ENCODE measurements around the gene NCOA1.
"Not testable (repeated sequence)": the region's sequence is repeated elsewhere in the genome, so short reads cannot be mapped to it uniquely, and the experiment has no call there.

The NCOA1 gene

DNA sequence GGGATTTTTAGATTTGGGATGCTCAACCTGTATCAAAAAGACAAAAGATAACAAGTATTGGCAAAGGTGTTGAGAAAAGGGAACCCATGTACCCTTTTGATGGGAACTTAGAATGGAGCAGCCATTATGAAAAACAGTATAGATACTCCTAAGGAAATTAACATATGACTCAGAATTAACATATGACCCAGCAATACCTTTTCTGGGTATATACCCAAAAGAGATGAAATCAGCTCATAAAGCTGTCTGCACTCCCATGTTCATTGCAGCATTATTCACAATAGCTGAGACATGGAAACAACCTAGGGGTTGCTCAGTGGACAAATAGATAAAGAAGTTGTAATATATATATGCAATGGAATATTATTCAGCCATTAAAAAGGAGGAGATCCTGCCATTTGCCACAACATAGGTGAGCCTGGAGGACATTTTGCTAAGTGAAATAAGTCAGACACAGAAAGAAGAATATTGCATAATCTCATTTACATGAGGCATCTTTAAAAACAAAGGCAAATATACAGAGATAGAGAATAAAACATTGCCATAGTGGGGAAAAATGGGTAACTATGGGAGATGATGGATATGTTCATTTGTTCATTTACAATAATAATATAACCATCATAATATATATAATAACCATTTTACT, 160.1 kb downstream of the NCOA1 start:
- DNase-seq, result no peak

DNA sequence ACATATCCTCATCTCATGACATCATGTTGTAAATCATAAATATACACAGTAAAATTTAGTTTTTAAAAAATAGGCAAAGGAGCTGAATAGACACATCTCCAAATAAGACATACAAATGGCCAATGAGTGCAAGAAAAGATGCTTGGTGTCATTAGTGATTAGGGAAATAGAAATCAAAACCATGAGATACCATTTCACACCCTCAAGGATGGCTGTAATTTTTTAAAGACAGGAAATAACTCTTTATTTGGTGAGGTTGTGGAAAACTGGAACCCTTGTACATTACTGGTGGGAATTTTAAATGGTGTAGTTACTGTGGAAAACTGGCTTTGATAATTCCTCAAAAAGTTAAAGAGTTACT, 160.6 kb downstream of the NCOA1 start:
- DNase-seq, result no peak

DNA sequence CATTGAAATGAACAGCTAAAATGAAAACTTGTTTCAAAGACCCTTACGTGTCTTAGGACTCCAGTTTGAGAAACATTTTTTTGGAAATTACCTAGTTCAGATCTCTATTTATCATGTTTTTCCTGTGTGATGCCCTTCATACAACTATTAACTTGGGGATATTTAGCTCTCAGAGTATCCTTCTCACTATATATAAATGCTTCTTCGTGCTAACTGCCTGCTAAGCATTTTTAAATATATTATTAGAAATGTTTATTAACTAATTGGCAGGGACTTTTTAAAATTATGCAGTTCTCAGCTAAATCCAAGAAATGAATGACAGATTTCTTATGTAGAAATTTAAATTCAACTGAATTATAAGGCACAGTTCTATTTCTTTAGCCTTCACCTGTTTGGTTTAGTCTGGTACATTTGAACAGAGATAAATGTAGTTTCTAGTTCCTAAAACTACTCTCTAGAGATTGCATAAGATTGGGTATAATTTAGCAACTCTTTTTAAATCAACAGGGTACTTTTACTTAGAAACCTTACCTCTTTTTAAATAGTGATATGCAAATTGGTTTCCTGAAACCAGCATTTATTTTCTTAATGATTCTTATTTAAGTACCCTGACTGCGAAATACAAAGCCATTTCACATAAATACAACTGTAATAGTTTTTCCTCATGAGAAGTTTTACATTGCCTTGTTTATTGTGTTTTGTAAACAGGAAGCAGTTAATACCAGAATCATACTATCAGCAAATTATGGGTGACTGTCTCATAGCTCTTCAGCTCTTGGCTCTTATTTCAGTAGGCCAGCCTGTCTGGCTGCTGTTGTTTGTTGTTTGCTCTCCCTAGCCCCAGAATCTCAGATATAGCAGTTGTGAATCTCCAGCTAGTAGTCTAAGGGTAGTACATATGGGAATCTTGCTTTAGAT, 161.5 kb downstream of the NCOA1 start:
- no peak for DNase-seq

DNA sequence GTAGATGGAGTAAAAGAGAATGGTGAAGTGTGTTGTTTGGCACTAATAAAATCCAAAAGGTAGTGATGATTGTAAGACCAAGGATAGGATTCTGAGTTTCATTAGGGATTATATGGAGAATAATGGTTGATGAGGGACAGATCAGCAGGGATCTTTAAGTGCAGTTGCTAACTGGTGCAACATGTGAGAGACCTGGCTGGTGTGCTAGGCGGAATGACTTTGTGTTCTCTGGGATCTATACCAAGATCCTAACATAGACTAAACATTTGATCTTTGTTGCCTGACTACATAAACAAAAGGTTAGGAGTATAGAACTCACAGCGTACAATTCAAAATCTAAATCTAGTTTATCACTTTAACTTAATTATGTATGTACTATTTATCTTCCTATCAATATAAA, 166.8 kb downstream of the NCOA1 start:
- no peak for DNase-seq

DNA sequence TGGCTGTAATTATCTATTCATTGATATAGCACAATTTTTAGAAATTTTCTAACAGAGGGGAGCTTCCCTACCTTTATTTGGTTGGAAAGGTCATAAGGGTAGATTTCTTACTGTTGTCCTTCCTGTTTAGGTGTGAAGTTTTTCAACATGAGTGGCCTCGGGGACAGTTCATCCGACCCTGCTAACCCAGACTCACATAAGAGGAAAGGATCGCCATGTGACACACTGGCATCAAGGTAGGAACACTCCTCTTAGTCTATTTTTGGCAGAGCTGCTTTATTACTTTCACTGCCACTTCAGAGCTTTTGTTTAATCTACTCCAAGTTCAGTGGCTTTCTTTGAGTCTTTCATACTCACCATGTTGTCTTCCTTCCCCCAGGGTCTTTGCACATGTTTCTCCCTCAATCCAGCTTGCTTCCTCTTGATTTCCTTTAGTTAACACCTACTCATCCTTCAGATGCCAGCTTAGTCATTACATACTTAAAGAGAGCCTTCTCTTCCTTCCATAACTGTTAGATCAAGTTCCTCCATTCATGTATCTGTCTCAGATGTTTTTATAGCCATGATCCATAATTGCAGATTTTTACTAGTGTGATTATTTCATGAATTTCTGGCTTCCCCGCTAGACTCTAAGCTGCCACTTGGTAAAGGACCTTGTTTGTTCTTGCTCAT, 167.6 kb downstream of the NCOA1 start:
- DNase-seq, result no peak

DNA sequence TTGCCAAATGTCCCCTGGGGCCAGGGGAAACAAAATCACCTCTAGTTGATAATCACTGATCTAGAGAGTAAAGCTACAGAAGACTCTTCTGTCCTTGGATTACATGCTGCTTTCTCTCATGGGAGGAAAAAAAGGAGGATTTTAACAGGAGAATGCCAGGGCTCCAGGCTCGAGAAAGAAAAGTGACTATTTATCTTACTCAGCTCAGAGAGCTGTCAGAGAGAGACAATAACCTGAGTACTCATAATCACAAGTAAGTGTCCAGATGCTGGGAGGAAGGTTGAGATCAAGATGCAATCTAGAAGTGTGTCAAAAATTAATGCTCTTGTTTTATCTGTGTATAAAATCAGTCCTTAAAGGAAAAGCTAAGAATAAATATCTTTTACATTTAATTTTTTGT, 168.8 kb downstream of the NCOA1 start:
- peak; percentile 56 to 89 for DNase-seq

DNA sequence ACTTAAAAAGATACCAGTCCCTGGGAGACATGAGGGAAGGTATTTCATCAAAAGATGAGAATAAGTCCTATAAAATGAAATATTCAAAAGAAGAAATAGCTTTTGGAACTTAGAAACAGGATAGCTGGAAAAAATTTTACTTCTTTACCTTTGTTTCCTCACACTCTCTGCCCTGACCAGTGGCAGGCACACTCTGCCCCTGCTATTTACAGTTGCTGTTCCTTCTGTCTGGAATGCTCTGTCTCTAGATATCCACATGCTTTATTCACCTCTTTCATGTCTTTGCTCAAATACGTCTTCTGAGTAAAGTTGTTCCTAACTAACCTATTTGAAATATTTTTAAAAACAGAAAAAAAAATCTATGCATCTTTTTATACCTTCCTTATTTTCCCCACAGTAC, 176.5 kb downstream of the NCOA1 start:
- DNase-seq, result no peak

DNA sequence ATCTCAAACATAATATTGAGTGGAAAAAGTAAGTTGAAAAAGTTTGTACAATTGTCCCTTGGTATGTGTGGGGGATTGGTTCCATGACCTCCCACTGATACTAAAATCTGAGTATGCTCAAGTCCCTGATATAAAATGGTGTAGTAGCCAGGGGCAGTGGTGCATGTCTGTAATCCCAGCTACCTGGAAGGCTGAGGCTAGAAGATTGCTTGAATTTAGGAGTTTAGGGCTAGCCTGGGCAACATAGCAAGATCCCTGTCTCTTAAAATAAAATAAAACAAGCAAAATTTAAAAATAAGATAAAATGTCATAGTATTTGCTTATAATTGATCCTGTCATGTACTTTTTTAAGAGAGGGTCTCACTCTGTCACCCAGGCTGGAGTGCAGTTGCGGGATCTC, 180.2 kb downstream of the NCOA1 start:
- no peak for DNase-seq

DNA sequence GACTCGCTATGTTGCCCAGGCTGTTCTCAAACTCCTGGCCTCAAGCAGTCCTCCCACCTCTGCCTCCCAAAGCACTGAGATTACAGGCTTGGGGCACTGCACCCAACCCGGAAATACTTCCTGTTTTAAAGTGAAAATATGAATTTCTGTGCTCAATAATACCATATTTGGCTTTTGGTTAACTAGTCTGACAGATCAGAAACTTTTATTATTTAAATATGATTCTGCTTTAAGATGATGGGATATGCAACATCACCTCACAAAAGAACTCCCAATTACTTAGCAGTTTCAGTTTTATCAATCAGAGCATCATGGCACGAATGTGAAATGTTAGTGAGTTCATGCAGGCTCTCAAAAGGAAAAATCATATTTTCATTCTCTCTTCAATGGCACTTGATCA, 181.5 kb downstream of the NCOA1 start:
- DNase-seq, result no peak

DNA sequence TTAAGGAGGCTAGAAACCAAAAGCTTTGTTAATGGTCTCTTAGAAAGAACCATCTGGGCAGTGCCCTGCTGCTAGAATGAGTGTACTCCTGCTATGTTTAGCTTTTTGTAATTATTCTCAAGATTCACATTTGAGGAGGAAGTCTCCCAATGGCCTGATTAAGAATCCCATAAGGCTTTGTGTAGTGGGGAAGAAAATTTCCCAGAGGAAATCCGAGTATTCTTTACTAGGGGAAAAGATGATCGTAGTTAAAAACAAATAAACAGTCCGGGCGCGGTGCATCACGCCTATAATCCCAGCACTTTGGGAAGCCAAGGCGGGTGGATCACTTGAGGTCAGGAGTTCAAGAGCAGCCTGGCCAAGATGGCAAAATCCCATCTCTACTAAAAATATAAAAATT, 184.3 kb downstream of the NCOA1 start:
- DNase-seq, result peak in 1 of 2 experiments; percentile 8

DNA sequence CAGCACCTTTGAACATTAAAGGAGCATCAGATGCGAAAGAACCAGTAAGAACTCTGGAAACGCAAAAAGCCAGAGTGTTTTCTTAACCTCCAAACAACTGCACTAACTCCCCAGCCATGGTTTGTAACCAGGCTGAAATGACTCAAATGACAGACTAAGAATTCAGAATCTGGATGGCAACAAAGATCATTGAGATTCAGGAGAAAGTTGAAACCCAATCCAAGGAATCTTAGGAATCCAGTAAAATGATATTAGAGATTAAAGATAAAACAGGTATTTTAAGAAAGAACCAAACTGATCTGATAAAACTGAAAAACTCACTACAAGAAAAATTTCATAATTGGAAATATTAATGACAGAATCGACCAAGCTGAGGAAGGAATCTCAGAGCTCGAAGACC, 185.4 kb downstream of the NCOA1 start:
- no peak for DNase-seq

DNA sequence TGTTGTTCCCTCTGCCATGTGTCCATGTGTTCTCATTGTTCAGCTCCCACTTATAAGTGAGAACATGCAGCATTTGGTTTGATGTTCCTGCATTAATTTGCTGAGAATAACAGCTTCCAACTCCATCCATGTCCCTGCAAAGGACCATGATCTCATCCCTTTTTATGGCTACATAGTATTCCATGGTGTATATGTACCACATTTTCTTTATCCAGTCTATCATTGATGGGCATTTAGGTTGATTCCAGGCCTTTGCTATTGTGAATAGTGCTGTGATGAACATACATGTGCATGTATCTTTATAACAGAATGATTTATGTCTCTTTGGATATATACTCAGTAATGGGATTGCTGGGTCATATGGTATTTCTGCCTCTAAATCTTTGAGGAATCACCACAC, 187.0 kb downstream of the NCOA1 start:
- not testable (repeated sequence) for DNase-seq

DNA sequence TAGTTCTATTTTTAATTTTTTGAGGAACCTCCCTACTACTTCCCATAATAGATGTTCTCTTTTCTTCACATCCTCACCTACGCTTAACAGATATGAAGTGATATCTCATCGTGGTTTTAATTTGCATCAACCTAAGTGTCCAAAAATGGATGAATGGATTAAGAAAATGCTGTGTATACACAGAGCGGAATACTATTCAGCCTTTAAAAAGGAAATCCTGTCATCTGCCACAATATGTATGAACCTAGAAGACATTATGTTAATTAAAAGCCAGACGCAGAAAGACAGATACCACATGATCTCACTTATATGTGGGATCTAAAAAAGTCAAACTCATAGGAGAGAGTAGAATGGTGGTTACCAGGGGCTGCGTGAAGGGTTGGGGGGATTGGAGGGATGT, 189.1 kb downstream of the NCOA1 start:
- no peak for DNase-seq

DNA sequence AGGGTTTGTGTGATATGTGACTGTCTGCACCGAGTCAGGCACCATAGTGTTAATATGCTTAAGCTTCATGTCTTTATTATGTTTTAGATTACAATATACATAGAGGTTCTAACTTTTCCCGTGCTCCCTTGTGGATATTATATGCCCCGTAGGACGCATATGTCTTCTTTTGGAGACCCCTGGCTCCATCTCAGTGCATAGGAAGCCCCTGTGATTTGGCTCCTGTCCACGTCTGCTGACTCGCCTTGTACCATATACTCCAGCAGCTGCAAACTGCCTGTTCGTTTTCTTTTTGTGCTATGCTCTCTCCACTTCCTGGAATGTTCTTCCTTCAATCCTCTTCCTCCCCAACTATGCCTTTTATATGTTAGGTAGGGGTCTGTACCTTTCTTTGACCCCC, 191.2 kb downstream of the NCOA1 start:
- no peak for DNase-seq

DNA sequence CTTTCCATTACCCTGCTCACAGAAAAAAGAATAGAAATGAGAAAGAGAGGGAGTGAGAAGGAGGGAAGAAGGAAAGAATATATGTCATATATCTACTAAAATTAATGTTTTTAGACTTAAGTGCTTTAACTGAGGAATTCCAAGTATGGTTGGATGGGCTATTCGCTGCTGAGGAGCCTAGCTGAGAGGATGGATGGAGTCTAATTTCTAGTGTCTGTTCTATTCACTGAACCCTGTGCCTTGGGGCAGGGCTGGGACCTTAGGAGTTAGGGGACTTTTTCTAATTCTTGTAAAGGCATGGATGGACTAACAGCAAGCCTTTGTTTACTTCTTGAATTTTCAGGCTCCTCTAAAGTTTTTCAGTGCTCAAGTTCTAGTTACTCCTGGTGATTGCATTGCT, 192.4 kb downstream of the NCOA1 start:
- DNase-seq, result no peak

DNA sequence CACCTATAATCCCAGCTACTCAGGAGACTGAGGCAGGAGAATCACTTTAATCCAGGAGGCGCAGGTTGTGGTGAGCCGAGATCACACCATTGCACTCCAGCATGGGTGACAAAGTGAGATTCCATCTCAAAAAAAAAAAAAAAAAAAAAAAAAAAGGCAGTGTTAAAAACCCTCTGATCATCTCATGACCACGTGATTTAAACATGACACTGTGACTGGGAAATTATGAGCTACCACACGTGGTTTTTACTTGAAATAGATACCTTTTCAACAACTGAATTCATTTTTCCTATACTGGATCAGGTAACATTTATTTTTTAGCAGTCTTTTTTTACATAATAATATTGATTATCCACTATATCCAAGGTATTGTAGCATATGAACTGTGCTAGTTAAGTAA, 199.5 kb downstream of the NCOA1 start:
- DNase-seq, result no peak

DNA sequence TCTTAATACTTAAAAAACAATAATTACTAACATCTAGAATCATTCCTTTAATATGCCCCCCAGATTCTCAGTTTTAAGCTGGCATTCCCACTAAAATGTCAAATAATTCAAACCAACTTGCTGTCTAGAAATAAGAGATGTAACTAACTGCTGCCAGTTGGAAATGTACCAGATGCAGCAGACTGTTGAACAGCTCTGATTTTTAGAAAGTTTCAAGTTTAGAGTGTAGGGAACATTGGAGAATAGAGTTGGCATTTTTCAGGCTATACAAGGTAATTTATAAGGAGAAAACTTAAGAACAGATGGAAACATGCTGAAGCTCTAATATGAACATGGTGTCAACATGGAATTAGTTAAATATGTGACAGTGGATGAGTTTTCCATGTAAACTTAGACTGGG, 200.8 kb downstream of the NCOA1 start:
- DNase-seq, result no peak

DNA sequence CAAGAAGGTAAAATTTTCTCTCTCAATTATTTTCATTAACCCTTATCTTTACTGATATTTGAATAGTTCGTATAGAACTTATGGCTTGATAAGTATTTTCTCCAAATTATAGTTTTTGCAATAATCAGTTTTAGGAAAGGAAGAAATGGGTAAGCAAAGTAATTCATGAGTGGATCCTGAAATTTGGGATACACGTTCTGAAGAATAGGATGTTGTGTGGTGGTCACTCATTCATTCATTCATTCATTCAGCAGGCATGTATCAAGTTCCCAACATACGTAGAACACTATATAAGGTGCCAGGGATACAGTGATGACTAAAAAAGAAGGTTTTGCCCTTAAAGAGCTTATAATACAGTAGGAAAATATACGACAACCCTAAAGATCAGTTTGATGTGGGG, 206.7 kb downstream of the NCOA1 start:
- no peak for DNase-seq

DNA sequence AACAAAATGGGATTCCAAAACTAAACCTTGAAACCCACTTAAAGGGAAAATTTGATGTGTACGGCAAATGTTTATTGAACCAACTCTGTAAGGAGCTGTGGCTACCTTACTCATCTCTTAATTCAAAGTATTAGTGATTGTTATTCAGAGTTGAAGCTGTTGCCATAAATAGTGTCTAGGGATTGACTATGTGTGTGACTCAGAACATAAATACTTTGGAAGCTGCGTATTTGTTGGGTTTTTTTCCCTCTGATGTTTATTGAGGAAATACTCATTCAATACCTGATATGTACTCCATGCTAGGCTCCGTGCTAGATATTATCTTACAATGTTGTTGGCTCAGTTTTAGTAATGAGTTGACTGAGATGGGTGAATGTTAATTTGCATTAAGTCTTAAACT, 211.7 kb downstream of the NCOA1 start:
- DNase-seq, result no peak

DNA sequence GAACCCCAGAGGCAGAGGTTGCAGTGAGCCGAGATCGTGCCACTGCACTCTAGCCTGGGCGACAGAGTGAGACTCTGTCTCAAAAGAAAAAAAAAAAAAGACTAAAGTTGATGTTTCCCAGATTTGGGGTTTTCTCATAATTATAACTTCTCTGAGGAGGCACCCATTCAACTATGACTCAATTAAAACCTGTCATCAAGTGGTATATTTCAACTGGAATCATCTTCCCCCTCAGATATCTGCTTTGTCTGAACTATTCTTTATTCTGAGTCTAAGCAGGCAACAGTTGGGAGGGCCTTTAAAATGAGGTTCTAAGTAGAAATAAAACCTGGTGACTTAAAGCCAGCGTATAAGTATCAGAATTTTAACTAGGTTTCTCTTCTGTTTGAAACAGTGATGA, 213.6 kb downstream of the NCOA1 start:
- DNase-seq, result no peak

DNA sequence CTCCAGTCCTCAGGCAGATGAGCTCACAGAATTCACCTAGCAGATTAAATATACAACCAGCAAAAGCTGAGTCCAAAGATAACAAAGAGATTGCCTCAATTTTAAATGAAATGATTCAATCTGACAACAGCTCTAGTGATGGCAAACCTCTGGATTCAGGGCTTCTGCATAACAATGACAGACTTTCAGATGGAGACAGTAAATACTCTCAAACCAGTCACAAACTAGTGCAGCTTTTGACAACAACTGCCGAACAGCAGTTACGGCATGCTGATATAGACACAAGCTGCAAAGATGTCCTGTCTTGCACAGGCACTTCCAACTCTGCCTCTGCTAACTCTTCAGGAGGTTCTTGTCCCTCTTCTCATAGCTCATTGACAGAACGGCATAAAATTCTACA, 216.1 kb downstream of the NCOA1 start:
- DNase-seq, result no peak

DNA sequence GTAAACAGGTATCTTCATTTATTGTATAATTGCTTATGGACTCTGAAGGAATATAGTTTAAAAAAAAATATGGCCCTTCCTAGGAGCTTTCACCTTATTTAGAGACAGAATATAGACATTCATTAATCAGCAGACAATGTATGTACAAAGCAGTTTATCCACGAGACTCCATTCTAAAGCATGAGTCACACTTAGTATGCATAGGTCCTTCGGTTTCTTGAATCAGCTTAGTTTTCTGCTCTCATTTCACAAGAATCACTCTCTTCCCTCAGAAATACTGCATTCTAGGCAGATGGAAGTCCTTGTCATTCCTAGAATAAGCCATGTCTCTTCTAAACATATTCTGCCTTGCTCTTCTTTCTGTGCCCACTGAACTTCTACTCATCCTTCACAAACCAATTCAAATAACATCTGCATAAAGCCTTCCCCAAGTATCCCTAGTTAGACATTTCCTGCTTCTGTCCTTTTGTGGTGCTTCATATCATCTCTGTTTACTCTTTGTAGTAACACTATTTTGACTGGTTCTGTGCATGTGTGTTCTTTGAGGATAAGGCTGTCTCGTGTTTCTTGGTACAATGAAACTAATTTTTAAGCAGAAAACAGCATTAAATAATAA, 217.6 kb downstream of the NCOA1 start:
- no peak for DNase-seq

DNA sequence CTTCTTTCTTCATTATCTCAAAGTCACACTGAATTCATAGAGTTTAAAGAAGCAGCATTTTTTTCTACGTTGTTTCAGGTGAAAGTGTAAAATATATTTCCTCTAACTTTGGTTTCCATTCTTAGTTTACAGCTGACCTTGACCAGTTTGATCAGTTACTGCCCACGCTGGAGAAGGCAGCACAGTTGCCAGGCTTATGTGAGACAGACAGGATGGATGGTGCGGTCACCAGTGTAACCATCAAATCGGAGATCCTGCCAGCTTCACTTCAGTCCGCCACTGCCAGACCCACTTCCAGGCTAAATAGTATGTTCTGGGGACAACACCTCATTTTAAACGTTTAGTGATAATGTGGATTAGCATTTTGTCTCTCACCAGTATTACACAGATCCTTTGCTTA, 219.8 kb downstream of the NCOA1 start:
- no peak for DNase-seq

DNA sequence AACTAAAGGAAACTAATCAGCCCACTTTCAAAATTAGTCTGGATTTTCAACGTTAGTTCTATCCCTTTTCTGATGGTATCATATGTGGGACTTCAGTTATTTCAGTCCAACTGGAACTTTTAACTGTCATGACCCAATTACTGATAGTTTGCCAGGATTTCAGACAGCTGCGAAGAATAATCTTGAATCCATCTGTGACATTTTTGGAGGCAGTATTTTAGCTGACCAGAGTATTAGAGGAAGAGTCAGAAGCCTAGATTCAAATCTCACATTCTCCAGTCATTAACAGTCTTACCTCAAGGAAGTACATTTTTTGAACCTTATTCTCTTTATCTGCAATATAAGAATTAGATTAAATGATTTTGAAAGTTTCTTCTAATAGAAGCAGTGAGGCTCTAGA, 220.8 kb downstream of the NCOA1 start:
- no peak for DNase-seq

Measured in NCI-H524 (cell line).